ENCODE results near the gene ST6GALNAC1. TPM values are rescaled to one million over a fixed set of nuclear protein-coding genes. Genes with fewer than 3 reads are reported as not detected.

Gene ST6GALNAC1
- total and polyA plus RNA-seq, 2 donors (not counting 3 experiments of a cell fraction or from before 2014, with no cell fraction given): 0.19 to 0.55 TPM

DNA sequence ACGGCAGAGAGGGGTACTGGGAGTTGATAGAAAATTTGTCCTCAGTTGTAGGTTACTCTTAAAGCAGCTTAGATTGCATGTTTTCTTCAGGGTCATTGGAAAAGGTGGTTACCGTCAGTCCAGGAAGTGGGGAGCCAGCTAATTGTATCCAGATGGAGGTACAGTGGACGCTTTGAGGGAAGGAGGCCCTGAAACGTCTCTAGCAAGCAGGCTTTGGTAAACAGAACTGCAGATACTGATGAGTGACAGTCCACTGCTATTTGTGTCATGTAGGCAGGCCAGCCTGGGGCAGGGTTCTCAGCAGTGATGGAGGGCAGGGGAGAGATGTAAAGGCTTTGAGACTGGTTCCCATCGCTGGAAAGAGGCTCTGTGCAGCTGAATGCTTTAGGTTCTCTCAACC lies 30.2 kb upstream of the ST6GALNAC1 start:
- Histone ChIP-seq H3K4me3 (replicated peaks in 1 of 3; ENCODE audit: insufficient read depth in 1 of 3, low read depth in 1 of 3, low read length in 3 of 3) (no peak overlapping the region), H3K36me3 (ENCODE audit: control insufficient read depth in 2 of 2, extremely low read depth in 1 of 2, insufficient read depth in 2 of 2, low read length in 2 of 2) (no peaks in the 10 kb centered on the region), H3K9ac (replicated peaks; ENCODE audit: extremely low read depth, insufficient read depth, low read length) (no peak overlapping the region), H3K9me1 (replicated peaks; ENCODE audit: control insufficient read depth, extremely low read depth, insufficient read depth, low read length) (no peaks in the 10 kb centered on the region), H2AFZ (ENCODE audit: low read depth, low read length) (no peak overlapping the region), H3K27ac (ENCODE audit: insufficient read depth, low read depth, low read length) (no peak overlapping the region), H3K27me3 (ENCODE audit: control insufficient read depth in 2 of 2, insufficient read depth in 2 of 2, low read length in 2 of 2) (no peaks in the 10 kb centered on the region), H3K4me2 (ENCODE audit: insufficient read depth, low read length) (no peak overlapping the region), H3K4me1 (ENCODE audit: control insufficient read depth, extremely low read depth, insufficient read depth, low read length) (peaks cover 11% of the 10 kb centered on the region), H3K79me2 (ENCODE audit: control insufficient read depth, insufficient read depth, low read length) (no peaks in the 10 kb centered on the region), H4K20me1 (replicated peaks; ENCODE audit: control insufficient read depth, extremely low read depth, insufficient read depth, low read length) (no peaks in the 10 kb centered on the region), H3K9me3 (replicated peaks; ENCODE audit: control insufficient read depth, insufficient read depth, low read length) (no peaks in the 10 kb centered on the region)
- BruUV-seq (replicated peaks): no TSS peak
- DNase-seq (ENCODE audit: low read depth, low spot score) (no peak), FAIRE-seq (no peak)
- ChIA-PET CTCF (interaction anchor here (1.0 to 3.0 kb wide), 2 partner anchors 49 to 145 kb away, joined by 4 to 16 read pairs; no protein-coding TSS in a partner anchor), POLR2A (no interaction called here)
- TF ChIP-seq JUN (IDR thresholded peaks at IDR 0.05; ENCODE audit: borderline replicate concordance, insufficient read depth, insufficient read length, low read depth) (no peak), POLR2A (IDR thresholded peaks at IDR 0.05; ENCODE audit: low read depth, low read length) (no peak), MYC (IDR thresholded peaks at IDR 0.05; ENCODE audit: low read depth, low read length) (no peak)
- intact Hi-C loops (cut with micrococcal nuclease): no loop called here
- dilution Hi-C loops (cut with MboI; ENCODE audit: extremely low pct_ligation_motif_present, low sequenced_read_pairs): no loop called here

DNA sequence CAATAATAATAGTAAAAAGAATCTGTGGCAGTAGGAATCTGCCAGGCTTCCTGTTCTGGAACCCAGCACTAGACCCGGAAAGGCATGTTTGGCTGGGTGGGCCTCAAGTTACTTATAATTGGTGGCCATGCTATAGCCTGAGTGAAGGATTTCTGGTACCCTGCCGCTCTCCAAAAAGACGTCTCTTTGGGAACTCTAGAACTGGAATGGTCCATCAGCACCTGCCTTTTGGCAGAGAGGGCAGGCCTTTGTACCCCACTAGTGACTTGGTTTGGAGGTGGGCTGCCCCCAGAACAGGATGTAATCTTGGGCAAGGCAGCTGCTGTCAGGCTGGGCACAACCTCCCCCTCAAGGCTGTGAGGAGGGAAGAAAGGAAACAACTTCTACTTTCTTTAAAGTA lies 29.3 kb upstream of the ST6GALNAC1 start:
- BruUV-seq (replicated peaks): no TSS peak
- Histone ChIP-seq H2AFZ (ENCODE audit: low read depth, low read length) (no peak overlapping the region), H3K4me2 (ENCODE audit: insufficient read depth, low read length) (no peak overlapping the region), H3K79me2 (ENCODE audit: control insufficient read depth, insufficient read depth, low read length) (no peaks in the 10 kb centered on the region), H3K9me1 (replicated peaks; ENCODE audit: control insufficient read depth, extremely low read depth, insufficient read depth, low read length) (no peaks in the 10 kb centered on the region), H3K9me3 (replicated peaks; ENCODE audit: control insufficient read depth, insufficient read depth, low read length) (no peaks in the 10 kb centered on the region), H3K27me3 (ENCODE audit: control insufficient read depth in 2 of 2, insufficient read depth in 2 of 2, low read length in 2 of 2) (no peaks in the 10 kb centered on the region), H3K4me1 (ENCODE audit: control insufficient read depth, extremely low read depth, insufficient read depth, low read length) (peaks cover 11% of the 10 kb centered on the region), H4K20me1 (replicated peaks; ENCODE audit: control insufficient read depth, extremely low read depth, insufficient read depth, low read length) (no peaks in the 10 kb centered on the region), H3K27ac (ENCODE audit: insufficient read depth, low read depth, low read length) (no peak overlapping the region), H3K36me3 (ENCODE audit: control insufficient read depth in 2 of 2, extremely low read depth in 1 of 2, insufficient read depth in 2 of 2, low read length in 2 of 2) (no peaks in the 10 kb centered on the region), H3K4me3 (replicated peaks in 1 of 3; ENCODE audit: insufficient read depth in 1 of 3, low read depth in 1 of 3, low read length in 3 of 3) (no peak overlapping the region), H3K9ac (replicated peaks; ENCODE audit: extremely low read depth, insufficient read depth, low read length) (no peak overlapping the region)
- dilution Hi-C loops (cut with MboI; ENCODE audit: extremely low pct_ligation_motif_present, low sequenced_read_pairs): no loop called here
- no peak for TF ChIP-seq EZH2 (IDR thresholded peaks at IDR 0.05; ENCODE audit: borderline replicate concordance, low read depth, low read length, severe bottlenecking)
- CTCF ChIA-PET: interaction anchor here (3.0 kb wide), 1 partner anchor 48 kb away, joined by 16 read pairs; no protein-coding TSS in a partner anchor
- intact Hi-C loops (cut with micrococcal nuclease): no loop called here
- POLR2A ChIA-PET: no interaction called here
- DNase-seq (ENCODE audit: low read depth, low spot score) (no peak), FAIRE-seq (no peak)

Data from endothelial cell of umbilical vein (primary cell).